ENCODE results near the gene HTR3E.

HTR3E gene

DNA sequence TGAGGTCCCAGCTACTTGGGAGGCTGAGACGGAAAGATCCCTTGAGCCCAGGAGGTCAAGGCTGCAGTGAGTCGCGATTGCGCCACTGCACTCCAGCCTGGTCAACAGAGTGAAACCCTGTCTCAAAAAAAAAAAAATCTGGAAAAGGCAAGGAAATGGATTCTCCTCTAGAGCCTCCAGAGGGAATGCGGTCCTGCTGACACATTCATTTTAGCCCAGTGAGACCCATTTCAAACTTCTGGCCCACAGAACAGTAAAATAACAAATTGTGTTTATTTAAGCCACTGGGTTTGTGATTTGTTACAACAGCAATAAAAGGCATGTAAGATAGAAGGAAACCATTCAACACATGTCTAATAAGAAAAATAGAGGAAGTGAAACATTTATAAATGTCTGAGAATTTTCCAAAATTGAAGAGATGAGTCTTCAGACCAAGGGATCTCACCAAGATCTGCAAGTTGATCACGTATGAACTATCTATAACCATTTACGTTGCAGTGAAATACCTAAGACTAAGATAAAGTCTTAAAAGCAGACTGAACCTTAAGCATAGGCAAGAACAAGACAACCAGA, at the start of gene HTR3E:
TSS of gene HTR3E (plus strand) at position 254 of the 573 bp plus-strand sequence. CDS start 466 bp downstream, outside the sequence.
- no peaks in the 10 kb centered on the region for H3K9me2 ChIP-seq (ENCODE audit: low read depth, low read length)
- peaks cover 7% of the 10 kb centered on the region for H3K9me3 ChIP-seq (ENCODE audit: low read length)
- no peaks in the 10 kb centered on the region for H3K36me3 ChIP-seq (ENCODE audit: insufficient read depth, low read length)
- TF ChIP-seq EZH2 (IDR thresholded peaks at IDR 0.05; ENCODE audit: borderline replicate concordance, low read length) (no peak), CTCF (IDR thresholded peaks at IDR 0.05; ENCODE audit: low read length) (no peak)
- no peak within 1 kb of the TSS for H3K4me2 ChIP-seq (ENCODE audit: low read length)
- no peaks in the 10 kb centered on the region; the same call in 1 of the 2 replicates for H3K27me3 ChIP-seq (ENCODE audit: insufficient read depth, low read length)
- no peaks in the 10 kb centered on the region for H4K20me1 ChIP-seq (ENCODE audit: insufficient read depth, low read length)
- no peaks in the 10 kb centered on the region for H3F3A ChIP-seq (ENCODE audit: insufficient read depth, low read length)
- no peak within 1 kb of the TSS for H3K9ac ChIP-seq (ENCODE audit: low read length)
- no peaks in the 10 kb centered on the region for H3K79me2 ChIP-seq (ENCODE audit: insufficient read depth, low read length)
- no peak within 1 kb of the TSS for H3K27ac ChIP-seq (ENCODE audit: low read depth, low read length, poor library complexity, severe bottlenecking)
- no peak within 1 kb of the TSS for H2AFZ ChIP-seq (ENCODE audit: low read length)
- no peak within 1 kb of the TSS for H3K4me3 ChIP-seq (ENCODE audit: low read depth, low read length, poor library complexity, severe bottlenecking)
- H3K4me1 ChIP-seq (ENCODE audit: insufficient read depth, low read length, severe bottlenecking), result no peaks in the 10 kb centered on the region

DNA sequence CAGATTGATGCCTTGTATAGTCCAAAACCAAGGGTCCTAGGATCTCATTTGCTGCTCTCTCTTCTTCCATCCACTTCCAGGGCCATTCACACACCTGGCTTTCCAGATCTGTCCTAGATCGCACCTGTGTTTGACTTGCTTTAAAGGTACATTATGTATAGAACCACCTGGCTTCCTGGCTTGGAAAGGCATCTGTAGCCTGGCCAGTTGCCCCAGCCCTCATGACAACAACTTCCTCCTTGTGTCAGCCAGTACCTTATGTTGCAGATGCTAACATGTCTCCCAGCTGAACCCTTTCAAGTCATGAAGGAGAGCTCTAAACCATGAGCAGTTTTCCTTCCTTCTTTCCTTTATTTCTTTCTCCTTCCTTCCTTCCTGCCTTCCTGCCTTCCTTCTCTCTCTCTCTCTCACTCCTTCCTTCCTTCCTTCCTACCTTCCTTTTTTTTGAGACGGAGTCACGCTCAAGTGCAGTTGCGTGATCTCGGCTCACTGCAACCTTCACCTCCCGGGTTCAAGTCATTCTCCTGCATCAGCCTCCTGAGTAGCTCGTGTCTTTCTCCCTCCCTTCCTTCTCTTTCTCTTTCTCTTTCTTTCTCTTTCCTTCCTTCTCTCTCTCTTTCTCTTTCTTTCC, 46.5 kb upstream of the HTR3E start:
- H4K20me1 ChIP-seq (ENCODE audit: insufficient read depth, low read length), result no peaks in the 10 kb centered on the region
- no peak overlapping the region for H3K4me2 ChIP-seq (ENCODE audit: low read length)
- no peaks in the 10 kb centered on the region for H3F3A ChIP-seq (ENCODE audit: insufficient read depth, low read length)
- H3K79me2 ChIP-seq (ENCODE audit: insufficient read depth, low read length), result no peaks in the 10 kb centered on the region
- H3K4me1 ChIP-seq (ENCODE audit: insufficient read depth, low read length, severe bottlenecking), result no peaks in the 10 kb centered on the region
- H3K27ac ChIP-seq (ENCODE audit: low read depth, low read length, poor library complexity, severe bottlenecking), result no peak overlapping the region
- no peak overlapping the region for H2AFZ ChIP-seq (ENCODE audit: low read length)
- no peaks in the 10 kb centered on the region; the same call in 1 of the 2 replicates for H3K27me3 ChIP-seq (ENCODE audit: insufficient read depth, low read length)
- no peaks in the 10 kb centered on the region for H3K9me2 ChIP-seq (ENCODE audit: low read depth, low read length)
- H3K4me3 ChIP-seq (ENCODE audit: low read depth, low read length, poor library complexity, severe bottlenecking), result no peak overlapping the region
- TF ChIP-seq CTCF (IDR thresholded peaks at IDR 0.05; ENCODE audit: low read length), result no peak
- no peak for TF ChIP-seq EZH2 (IDR thresholded peaks at IDR 0.05; ENCODE audit: borderline replicate concordance, low read length)
- H3K9ac ChIP-seq (ENCODE audit: low read length), result no peak overlapping the region
- H3K36me3 ChIP-seq (ENCODE audit: insufficient read depth, low read length), result no peaks in the 10 kb centered on the region
- no peaks in the 10 kb centered on the region for H3K9me3 ChIP-seq (ENCODE audit: low read length)

GRCh38 chr3:184052767-184053166, 44.1 kb upstream of the HTR3E start, which contains the start of gene HTR3C:
Gene HTR3C (plus strand): TSS chr3:184053047. CDS start chr3:184053081, 34 bp downstream.
- Histone ChIP-seq H3K27me3 (ENCODE audit: insufficient read depth, low read length) (no peaks in the 10 kb centered on the region; the same call in 1 of the 2 replicates), H3K4me1 (ENCODE audit: insufficient read depth, low read length, severe bottlenecking) (no peaks in the 10 kb centered on the region), H3K9ac (ENCODE audit: low read length) (no peak within 1 kb of the TSS), H3K4me3 (ENCODE audit: low read depth, low read length, poor library complexity, severe bottlenecking) (no peak within 1 kb of the TSS), H4K20me1 (ENCODE audit: insufficient read depth, low read length) (no peaks in the 10 kb centered on the region), H3K9me3 (ENCODE audit: low read length) (no peaks in the 10 kb centered on the region), H2AFZ (ENCODE audit: low read length) (no peak within 1 kb of the TSS), H3K4me2 (ENCODE audit: low read length) (no peak within 1 kb of the TSS), H3F3A (ENCODE audit: insufficient read depth, low read length) (no peaks in the 10 kb centered on the region), H3K9me2 (ENCODE audit: low read depth, low read length) (no peaks in the 10 kb centered on the region), H3K79me2 (ENCODE audit: insufficient read depth, low read length) (no peaks in the 10 kb centered on the region), H3K36me3 (ENCODE audit: insufficient read depth, low read length) (no peaks in the 10 kb centered on the region), H3K27ac (ENCODE audit: low read depth, low read length, poor library complexity, severe bottlenecking) (no peak within 1 kb of the TSS)
- no peak for TF ChIP-seq CTCF (IDR thresholded peaks at IDR 0.05; ENCODE audit: low read length)
- TF ChIP-seq EZH2 (IDR thresholded peaks at IDR 0.05; ENCODE audit: borderline replicate concordance, low read length), result no peak
